ENCODE results near the gene DIP2A.

Gene DIP2A

GRCh38 chr21:46540087-46540710, 81.5 kb downstream of the DIP2A start:
- no peak for DNase-seq
- peaks cover 44% of the 10 kb centered on the region for H3K36me3 ChIP-seq (ENCODE audit: control insufficient read depth, insufficient read depth, low read length)
- peaks cover 12% of the 10 kb centered on the region for H3K4me1 ChIP-seq (ENCODE audit: control insufficient read depth, insufficient read depth, low read length, poor library complexity, severe bottlenecking)
- no peak overlapping the region for H3K4me3 ChIP-seq (ENCODE audit: insufficient read depth, low read depth, low read length, poor library complexity, severe bottlenecking)
- H3K27ac ChIP-seq (ENCODE audit: insufficient read depth, low read length, poor library complexity, severe bottlenecking): no peak overlapping the region
- no peaks in the 10 kb centered on the region for H3K9me3 ChIP-seq (ENCODE audit: control insufficient read depth, low read length)
- no peaks in the 10 kb centered on the region for H3K27me3 ChIP-seq (replicated peaks; ENCODE audit: control insufficient read depth, insufficient read depth, low read length, poor library complexity, severe bottlenecking)

GRCh38 chr21:46542588-46543124, 84.0 kb downstream of the DIP2A start:
- Histone ChIP-seq H3K36me3 (ENCODE audit: control insufficient read depth, insufficient read depth, low read length) (peaks cover 53% of the 10 kb centered on the region), H3K9me3 (ENCODE audit: control insufficient read depth, low read length) (no peaks in the 10 kb centered on the region), H3K27me3 (replicated peaks; ENCODE audit: control insufficient read depth, insufficient read depth, low read length, poor library complexity, severe bottlenecking) (no peaks in the 10 kb centered on the region), H3K27ac (ENCODE audit: insufficient read depth, low read length, poor library complexity, severe bottlenecking) (no peak overlapping the region), H3K4me3 (ENCODE audit: insufficient read depth, low read depth, low read length, poor library complexity, severe bottlenecking) (no peak overlapping the region), H3K4me1 (ENCODE audit: control insufficient read depth, insufficient read depth, low read length, poor library complexity, severe bottlenecking) (peaks cover 12% of the 10 kb centered on the region)
- no peak for DNase-seq

GRCh38 chr21:46543306-46543705, 84.6 kb downstream of the DIP2A start:
- peaks cover 56% of the 10 kb centered on the region for H3K36me3 ChIP-seq (ENCODE audit: control insufficient read depth, insufficient read depth, low read length)
- no peak overlapping the region for H3K27ac ChIP-seq (ENCODE audit: insufficient read depth, low read length, poor library complexity, severe bottlenecking)
- H3K4me1 ChIP-seq (ENCODE audit: control insufficient read depth, insufficient read depth, low read length, poor library complexity, severe bottlenecking): peaks cover 12% of the 10 kb centered on the region
- no peak for DNase-seq
- no peaks in the 10 kb centered on the region for H3K9me3 ChIP-seq (ENCODE audit: control insufficient read depth, low read length)
- H3K27me3 ChIP-seq (replicated peaks; ENCODE audit: control insufficient read depth, insufficient read depth, low read length, poor library complexity, severe bottlenecking): no peaks in the 10 kb centered on the region
- H3K4me3 ChIP-seq (ENCODE audit: insufficient read depth, low read depth, low read length, poor library complexity, severe bottlenecking): no peak overlapping the region

GRCh38 chr21:46544003-46544402, 85.3 kb downstream of the DIP2A start:
- peaks cover 51% of the 10 kb centered on the region for H3K36me3 ChIP-seq (ENCODE audit: control insufficient read depth, insufficient read depth, low read length)
- H3K4me1 ChIP-seq (ENCODE audit: control insufficient read depth, insufficient read depth, low read length, poor library complexity, severe bottlenecking): peaks cover 12% of the 10 kb centered on the region
- no peaks in the 10 kb centered on the region for H3K9me3 ChIP-seq (ENCODE audit: control insufficient read depth, low read length)
- H3K27me3 ChIP-seq (replicated peaks; ENCODE audit: control insufficient read depth, insufficient read depth, low read length, poor library complexity, severe bottlenecking): no peaks in the 10 kb centered on the region
- DNase-seq: no peak
- H3K4me3 ChIP-seq (ENCODE audit: insufficient read depth, low read depth, low read length, poor library complexity, severe bottlenecking): no peak overlapping the region
- H3K27ac ChIP-seq (ENCODE audit: insufficient read depth, low read length, poor library complexity, severe bottlenecking): no peak overlapping the region

GRCh38 chr21:46544824-46545223, 86.1 kb downstream of the DIP2A start:
- H3K9me3 ChIP-seq (ENCODE audit: control insufficient read depth, low read length): no peaks in the 10 kb centered on the region
- no peaks in the 10 kb centered on the region for H3K27me3 ChIP-seq (replicated peaks; ENCODE audit: control insufficient read depth, insufficient read depth, low read length, poor library complexity, severe bottlenecking)
- H3K4me3 ChIP-seq (ENCODE audit: insufficient read depth, low read depth, low read length, poor library complexity, severe bottlenecking): no peak overlapping the region
- peaks cover 15% of the 10 kb centered on the region for H3K4me1 ChIP-seq (ENCODE audit: control insufficient read depth, insufficient read depth, low read length, poor library complexity, severe bottlenecking)
- H3K36me3 ChIP-seq (ENCODE audit: control insufficient read depth, insufficient read depth, low read length): peaks cover 47% of the 10 kb centered on the region
- no peak overlapping the region for H3K27ac ChIP-seq (ENCODE audit: insufficient read depth, low read length, poor library complexity, severe bottlenecking)
- DNase-seq: no peak

GRCh38 chr21:46545363-46545762, 86.7 kb downstream of the DIP2A start:
- DNase-seq: no peak
- peaks cover 47% of the 10 kb centered on the region for H3K36me3 ChIP-seq (ENCODE audit: control insufficient read depth, insufficient read depth, low read length)
- peaks cover 15% of the 10 kb centered on the region for H3K4me1 ChIP-seq (ENCODE audit: control insufficient read depth, insufficient read depth, low read length, poor library complexity, severe bottlenecking)
- H3K27ac ChIP-seq (ENCODE audit: insufficient read depth, low read length, poor library complexity, severe bottlenecking): no peak overlapping the region
- no peak overlapping the region for H3K4me3 ChIP-seq (ENCODE audit: insufficient read depth, low read depth, low read length, poor library complexity, severe bottlenecking)
- no peaks in the 10 kb centered on the region for H3K27me3 ChIP-seq (replicated peaks; ENCODE audit: control insufficient read depth, insufficient read depth, low read length, poor library complexity, severe bottlenecking)
- H3K9me3 ChIP-seq (ENCODE audit: control insufficient read depth, low read length): no peaks in the 10 kb centered on the region

GRCh38 chr21:46545911-46546310, 87.2 kb downstream of the DIP2A start:
- Histone ChIP-seq H3K9me3 (ENCODE audit: control insufficient read depth, low read length) (no peaks in the 10 kb centered on the region), H3K27me3 (replicated peaks; ENCODE audit: control insufficient read depth, insufficient read depth, low read length, poor library complexity, severe bottlenecking) (no peaks in the 10 kb centered on the region), H3K36me3 (ENCODE audit: control insufficient read depth, insufficient read depth, low read length) (peaks cover 47% of the 10 kb centered on the region), H3K27ac (ENCODE audit: insufficient read depth, low read length, poor library complexity, severe bottlenecking) (no peak overlapping the region), H3K4me3 (ENCODE audit: insufficient read depth, low read depth, low read length, poor library complexity, severe bottlenecking) (no peak overlapping the region), H3K4me1 (ENCODE audit: control insufficient read depth, insufficient read depth, low read length, poor library complexity, severe bottlenecking) (peaks cover 20% of the 10 kb centered on the region)
- no peak for DNase-seq

GRCh38 chr21:46546799-46547198, 88.1 kb downstream of the DIP2A start:
- Histone ChIP-seq H3K4me3 (ENCODE audit: insufficient read depth, low read depth, low read length, poor library complexity, severe bottlenecking) (no peak overlapping the region), H3K27me3 (replicated peaks; ENCODE audit: control insufficient read depth, insufficient read depth, low read length, poor library complexity, severe bottlenecking) (no peaks in the 10 kb centered on the region), H3K36me3 (ENCODE audit: control insufficient read depth, insufficient read depth, low read length) (peaks cover 38% of the 10 kb centered on the region), H3K27ac (ENCODE audit: insufficient read depth, low read length, poor library complexity, severe bottlenecking) (no peak overlapping the region), H3K9me3 (ENCODE audit: control insufficient read depth, low read length) (no peaks in the 10 kb centered on the region), H3K4me1 (ENCODE audit: control insufficient read depth, insufficient read depth, low read length, poor library complexity, severe bottlenecking) (peaks cover 23% of the 10 kb centered on the region)
- DNase-seq: no peak

GRCh38 chr21:46549650-46550049, 91.0 kb downstream of the DIP2A start:
- H3K9me3 ChIP-seq (ENCODE audit: control insufficient read depth, low read length): no peaks in the 10 kb centered on the region
- peaks cover 28% of the 10 kb centered on the region for H3K36me3 ChIP-seq (ENCODE audit: control insufficient read depth, insufficient read depth, low read length)
- no peak overlapping the region for H3K4me3 ChIP-seq (ENCODE audit: insufficient read depth, low read depth, low read length, poor library complexity, severe bottlenecking)
- H3K27me3 ChIP-seq (replicated peaks; ENCODE audit: control insufficient read depth, insufficient read depth, low read length, poor library complexity, severe bottlenecking): no peaks in the 10 kb centered on the region
- H3K4me1 ChIP-seq (ENCODE audit: control insufficient read depth, insufficient read depth, low read length, poor library complexity, severe bottlenecking): peaks cover 44% of the 10 kb centered on the region
- no peak overlapping the region for H3K27ac ChIP-seq (ENCODE audit: insufficient read depth, low read length, poor library complexity, severe bottlenecking)
- no peak for DNase-seq

GRCh38 chr21:46550116-46550941, 91.6 kb downstream of the DIP2A start:
- peak overlapping the region; percentile 15 for H3K4me3 ChIP-seq (ENCODE audit: insufficient read depth, low read depth, low read length, poor library complexity, severe bottlenecking)
- H3K9me3 ChIP-seq (ENCODE audit: control insufficient read depth, low read length): no peaks in the 10 kb centered on the region
- DNase-seq: peak; percentile 53 to 65 (median 57)
- peak overlapping the region; percentile 72 for H3K27ac ChIP-seq (ENCODE audit: insufficient read depth, low read length, poor library complexity, severe bottlenecking)
- no peaks in the 10 kb centered on the region for H3K27me3 ChIP-seq (replicated peaks; ENCODE audit: control insufficient read depth, insufficient read depth, low read length, poor library complexity, severe bottlenecking)
- peaks cover 44% of the 10 kb centered on the region for H3K4me1 ChIP-seq (ENCODE audit: control insufficient read depth, insufficient read depth, low read length, poor library complexity, severe bottlenecking)
- H3K36me3 ChIP-seq (ENCODE audit: control insufficient read depth, insufficient read depth, low read length): peaks cover 23% of the 10 kb centered on the region

Measured in effector memory CD4-positive, alpha-beta T cell (primary cell).